Upper lobe of left lung (tissue), 6 donors: ENCODE measurements around the gene PLA2G4B. TPM values are rescaled to one million over a fixed set of nuclear protein-coding genes. Genes with fewer than 3 reads are reported as not detected.

ENCODE experiments used
- ATAC-seq, 2 donors: fragments of 200-7000 bp; cut with Tn5 transposase; one replicate each; pipeline ENCODE4 v1.9.1; 2022; ENCODE audit warnings: mild to moderate bottlenecking in 2 of 2, moderate library complexity in 2 of 2; ENCODE audit not compliant: low FRiP score in 2 of 2
- DNase-seq, 2 donors: peaks; one replicate each; pipeline ENCODE4 v3.0.0-alpha.2; 2019 to 2020
- H3K27ac ChIP-seq, 4 donors: fragments of 200-600 bp; sonication (generic); one replicate each; pipeline ENCODE4 v1.5.1; 2016 to 2019
- H3K27me3 ChIP-seq, 4 donors: fragments of 200-600 bp; sonication (generic); one replicate each; pipeline ENCODE4 v1.5.1; 2017 to 2019
- H3K36me3 ChIP-seq, 4 donors: fragments of 200-600 bp; sonication (generic); one replicate each; pipeline ENCODE4 v1.5.1; 2016 to 2019
- H3K4me1 ChIP-seq, 4 donors: fragments of 200-600 bp; sonication (generic); one replicate each; pipeline ENCODE4 v1.5.1; 2018 to 2019
- H3K4me3 ChIP-seq, 4 donors: fragments of 200-600 bp; sonication (generic); one replicate each; pipeline ENCODE4 v1.5.1; 2017 to 2019; ENCODE audit warnings: mild to moderate bottlenecking in 2 of 4, moderate library complexity in 1 of 4
- H3K9me3 ChIP-seq, 4 donors: fragments of 200-600 bp; sonication (generic); one replicate each; pipeline ENCODE4 v1.5.1; 2018 to 2019
- CTCF ChIP-seq, 6 experiments: fragments of 450-650 bp in 4 of 6; fragments of 200-600 bp in 2 of 6; sonication (generic) in 2 of 6; IDR thresholded peaks; one replicate each; pipeline ENCODE4 v1.5.1; 2016 to 2019; ENCODE audit warnings: antibody characterized with exemption in 6 of 6
- EP300 ChIP-seq, 4 donors: sonication (generic); formaldehyde crosslinking; IDR thresholded peaks; one replicate each; pipeline ENCODE4 v1.5.1; 2017; ENCODE audit warnings: antibody characterized with exemption in 4 of 4, control low read depth in 2 of 4
- POLR2A ChIP-seq, 4 donors: fragments of 450-650 bp; IDR thresholded peaks; one replicate each; pipeline ENCODE4 v1.5.1; 2016 to 2017; ENCODE audit warnings: antibody characterized with exemption in 4 of 4, mild to moderate bottlenecking in 2 of 4
- POLR2AphosphoS5 ChIP-seq, 2 donors: sonication (generic); formaldehyde crosslinking; IDR thresholded peaks; one replicate each; pipeline ENCODE4 v1.5.1; 2017; ENCODE audit warnings: antibody characterized with exemption in 2 of 2
- WGBS, 2 donors: methylation state at CpG; one replicate each; pipeline ENCODE4 v1.1.5; 2017 to 2018; 5-methylcytosine and 5-hydroxymethylcytosine counted together
- total RNA-seq, 6 donors: library from RNA; depleted of rRNA in 4 of 6; stranded (reverse); fragments of >200 nt in 4 of 6; gene quantifications; one replicate each; pipeline versions ENCODE4 v1.1.0 to v1.2.1, GENCODE V29; 2016 to 2021
- donor health status: DM: no; HTN: no; CAD: no; lungs with moderate emphysema.
- donor health status: DM: no; HTN: yes; CAD: no; lungs with severe emphysema.

The PLA2G4B gene
- total RNA-seq, 6 donors from 2014 or later: 4.7 to 71.2 (median 14.4) TPM

GRCh38 chr15:41866872-41867579 is 28.4 kb downstream of the PLA2G4B start:
- no peaks in the 10 kb centered on the region for H3K9me3 ChIP-seq
- H3K27me3 ChIP-seq: no peaks in the 10 kb centered on the region
- DNase-seq (peak in 1 of 2 donors; percentile 80), ATAC-seq (no peak)
- WGBS, 2 donors: 87 to 91% methylated on average over 20 to 25 of the region's 25 CpGs
- no peaks in the 10 kb centered on the region for H3K4me1 ChIP-seq
- H3K36me3 ChIP-seq: no peaks in the 10 kb centered on the region
- no peak overlapping the region for H3K4me3 ChIP-seq
- no peak overlapping the region for H3K27ac ChIP-seq
- TF ChIP-seq POLR2AphosphoS5 (IDR thresholded peaks at IDR 0.05) (no peak), CTCF (IDR thresholded peaks at IDR 0.05) (no peak), EP300 (IDR thresholded peaks at IDR 0.05) (no peak), POLR2A (IDR thresholded peaks at IDR 0.05) (no peak)

- WGBS, 2 donors: 95 to 100% methylated on average over 1 to 15 of the region's 15 CpGs
- Histone ChIP-seq H3K4me3 (no peak overlapping the region), H3K9me3 (no peaks in the 10 kb centered on the region), H3K4me1 (no peaks in the 10 kb centered on the region), H3K27ac (no peak overlapping the region), H3K27me3 (no peaks in the 10 kb centered on the region), H3K36me3 (no peaks in the 10 kb centered on the region)
- TF ChIP-seq POLR2AphosphoS5 (IDR thresholded peaks at IDR 0.05) (no peak), CTCF (IDR thresholded peaks at IDR 0.05) (no peak), EP300 (IDR thresholded peaks at IDR 0.05) (no peak), POLR2A (IDR thresholded peaks at IDR 0.05) (no peak)
- ATAC-seq (no peak), DNase-seq (peak in 1 of 2 donors; percentile 77)
Measured at GRCh38 chr15:41868321-41868720, 29.7 kb downstream of the PLA2G4B start.

GRCh38 chr15:41869770-41870688 is 31.4 kb downstream of the PLA2G4B start:
- Histone ChIP-seq H3K9me3 (no peaks in the 10 kb centered on the region), H3K4me3 (no peak overlapping the region), H3K36me3 (no peaks in the 10 kb centered on the region), H3K27me3 (no peaks in the 10 kb centered on the region), H3K27ac (no peak overlapping the region), H3K4me1 (no peaks in the 10 kb centered on the region)
- TF ChIP-seq CTCF (IDR thresholded peaks at IDR 0.05): no peak
- 88 to 91% methylated on average over 22 to 35 of the region's 42 CpGs for WGBS, 2 donors
- DNase-seq (peak in 1 of 2 donors; percentile 78), ATAC-seq (no peak)

- Histone ChIP-seq H3K4me3 (no peak overlapping the region), H3K4me1 (no peaks in the 10 kb centered on the region), H3K9me3 (no peaks in the 10 kb centered on the region), H3K27me3 (no peaks in the 10 kb centered on the region), H3K36me3 (no peaks in the 10 kb centered on the region), H3K27ac (no peak overlapping the region)
- DNase-seq (no peak), ATAC-seq (no peak)
- TF ChIP-seq CTCF (IDR thresholded peaks at IDR 0.05) (no peak), POLR2AphosphoS5 (IDR thresholded peaks at IDR 0.05) (no peak), POLR2A (IDR thresholded peaks at IDR 0.05) (no peak), EP300 (IDR thresholded peaks at IDR 0.05) (no peak)
- 83 to 86% methylated on average over 7 to 9 of the region's 9 CpGs for WGBS, 2 donors
Measured at GRCh38 chr15:41870689-41871081, 32.0 kb downstream of the PLA2G4B start.
